WTC11 (cell line): ENCODE data around the gene CHRM3.

Experiments used
- TF ChIP-seq, protein P1 (sequence below): fragments of 200-600 bp; IDR thresholded peaks from 2 replicates; pipeline ENCODE4 v1.8.0; 2022; ENCODE audit warnings: antibody characterized with exemption
- TF ChIP-seq, protein P2 (sequence below): sonication (generic); formaldehyde crosslinking; IDR thresholded peaks from 2 replicates; pipeline ENCODE4 v1.8.1; 2022; ENCODE audit warnings: low read depth, missing genetic modification reagents, borderline replicate concordance
- TF ChIP-seq, protein P3 (sequence below): sonication (generic); formaldehyde crosslinking; IDR thresholded peaks from 2 replicates; pipeline ENCODE4 v1.8.1; 2023; ENCODE audit warnings: mild to moderate bottlenecking, missing genetic modification reagents, moderate library complexity
- TF ChIP-seq, protein P4 (sequence below): sonication (generic); formaldehyde crosslinking; IDR thresholded peaks from 2 replicates; pipeline ENCODE4 v1.8.1; 2022; ENCODE audit warnings: mild to moderate bottlenecking, moderate library complexity, missing genetic modification reagents

DNA sequence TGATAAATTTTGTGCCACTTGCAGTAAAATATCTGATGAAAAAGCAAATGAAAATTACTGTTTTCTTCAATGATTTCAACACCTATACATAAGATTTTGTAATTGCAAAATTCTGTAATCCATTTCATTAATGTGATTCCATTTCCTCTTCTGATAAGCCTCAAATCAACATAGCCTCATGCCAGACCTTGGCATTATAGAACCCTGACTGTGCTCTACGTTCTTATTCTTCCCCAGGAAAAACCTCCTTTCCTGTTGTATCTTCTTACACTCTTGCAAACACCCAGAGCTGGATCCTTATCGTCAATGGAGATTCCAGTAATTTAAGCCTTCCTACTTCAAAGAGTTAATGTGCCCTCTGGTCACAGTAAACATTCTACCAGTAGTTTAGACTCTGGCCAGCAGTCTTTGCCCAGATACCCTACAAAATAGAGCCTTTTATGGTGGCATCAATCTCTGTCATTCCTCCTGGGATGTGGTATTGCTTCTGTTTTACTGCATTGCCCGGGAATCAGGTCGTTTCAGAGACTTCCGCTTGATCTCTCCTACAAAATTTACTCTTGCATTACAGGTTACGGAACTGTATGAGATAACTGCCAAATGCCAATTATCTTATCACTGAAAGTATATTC is 48.5 kb upstream of the CHRM3 start:
- TF ChIP-seq, protein P1, sequence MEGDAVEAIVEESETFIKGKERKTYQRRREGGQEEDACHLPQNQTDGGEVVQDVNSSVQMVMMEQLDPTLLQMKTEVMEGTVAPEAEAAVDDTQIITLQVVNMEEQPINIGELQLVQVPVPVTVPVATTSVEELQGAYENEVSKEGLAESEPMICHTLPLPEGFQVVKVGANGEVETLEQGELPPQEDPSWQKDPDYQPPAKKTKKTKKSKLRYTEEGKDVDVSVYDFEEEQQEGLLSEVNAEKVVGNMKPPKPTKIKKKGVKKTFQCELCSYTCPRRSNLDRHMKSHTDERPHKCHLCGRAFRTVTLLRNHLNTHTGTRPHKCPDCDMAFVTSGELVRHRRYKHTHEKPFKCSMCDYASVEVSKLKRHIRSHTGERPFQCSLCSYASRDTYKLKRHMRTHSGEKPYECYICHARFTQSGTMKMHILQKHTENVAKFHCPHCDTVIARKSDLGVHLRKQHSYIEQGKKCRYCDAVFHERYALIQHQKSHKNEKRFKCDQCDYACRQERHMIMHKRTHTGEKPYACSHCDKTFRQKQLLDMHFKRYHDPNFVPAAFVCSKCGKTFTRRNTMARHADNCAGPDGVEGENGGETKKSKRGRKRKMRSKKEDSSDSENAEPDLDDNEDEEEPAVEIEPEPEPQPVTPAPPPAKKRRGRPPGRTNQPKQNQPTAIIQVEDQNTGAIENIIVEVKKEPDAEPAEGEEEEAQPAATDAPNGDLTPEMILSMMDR, result no peak
- TF ChIP-seq, protein P2, sequence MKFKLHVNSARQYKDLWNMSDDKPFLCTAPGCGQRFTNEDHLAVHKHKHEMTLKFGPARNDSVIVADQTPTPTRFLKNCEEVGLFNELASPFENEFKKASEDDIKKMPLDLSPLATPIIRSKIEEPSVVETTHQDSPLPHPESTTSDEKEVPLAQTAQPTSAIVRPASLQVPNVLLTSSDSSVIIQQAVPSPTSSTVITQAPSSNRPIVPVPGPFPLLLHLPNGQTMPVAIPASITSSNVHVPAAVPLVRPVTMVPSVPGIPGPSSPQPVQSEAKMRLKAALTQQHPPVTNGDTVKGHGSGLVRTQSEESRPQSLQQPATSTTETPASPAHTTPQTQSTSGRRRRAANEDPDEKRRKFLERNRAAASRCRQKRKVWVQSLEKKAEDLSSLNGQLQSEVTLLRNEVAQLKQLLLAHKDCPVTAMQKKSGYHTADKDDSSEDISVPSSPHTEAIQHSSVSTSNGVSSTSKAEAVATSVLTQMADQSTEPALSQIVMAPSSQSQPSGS (CRISPR knock-in tag), result no peak
- TF ChIP-seq, protein P3, sequence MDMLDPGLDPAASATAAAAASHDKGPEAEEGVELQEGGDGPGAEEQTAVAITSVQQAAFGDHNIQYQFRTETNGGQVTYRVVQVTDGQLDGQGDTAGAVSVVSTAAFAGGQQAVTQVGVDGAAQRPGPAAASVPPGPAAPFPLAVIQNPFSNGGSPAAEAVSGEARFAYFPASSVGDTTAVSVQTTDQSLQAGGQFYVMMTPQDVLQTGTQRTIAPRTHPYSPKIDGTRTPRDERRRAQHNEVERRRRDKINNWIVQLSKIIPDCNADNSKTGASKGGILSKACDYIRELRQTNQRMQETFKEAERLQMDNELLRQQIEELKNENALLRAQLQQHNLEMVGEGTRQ (CRISPR knock-in tag), result no peak
- TF ChIP-seq, protein P4, sequence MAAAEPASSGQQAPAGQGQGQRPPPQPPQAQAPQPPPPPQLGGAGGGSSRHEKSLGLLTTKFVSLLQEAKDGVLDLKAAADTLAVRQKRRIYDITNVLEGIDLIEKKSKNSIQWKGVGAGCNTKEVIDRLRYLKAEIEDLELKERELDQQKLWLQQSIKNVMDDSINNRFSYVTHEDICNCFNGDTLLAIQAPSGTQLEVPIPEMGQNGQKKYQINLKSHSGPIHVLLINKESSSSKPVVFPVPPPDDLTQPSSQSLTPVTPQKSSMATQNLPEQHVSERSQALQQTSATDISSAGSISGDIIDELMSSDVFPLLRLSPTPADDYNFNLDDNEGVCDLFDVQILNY (CRISPR knock-in tag), result no peak
